Testis (tissue), 3 donors: ENCODE measurements around the gene MUS81. TPM values are rescaled to one million over a fixed set of nuclear protein-coding genes. Genes with fewer than 3 reads are reported as not detected.

Experiments
- DNase-seq: peaks from one replicate; pipeline ENCODE4 v3.0.0-alpha.2; 2019
- H3K27ac ChIP-seq, 2 donors: fragments of 200-600 bp; sonication (generic); one replicate each; pipeline ENCODE4 v1.5.1; 2019
- H3K27me3 ChIP-seq: fragments of 200-600 bp; sonication (generic); one replicate; pipeline ENCODE4 v1.5.1; 2019
- H3K36me3 ChIP-seq: fragments of 200-600 bp; sonication (generic); one replicate; pipeline ENCODE4 v1.5.1; 2017; ENCODE audit warnings: low read depth; ENCODE audit errors: missing control alignments
- H3K4me1 ChIP-seq: fragments of 200-600 bp; sonication (generic); one replicate; pipeline ENCODE4 v1.5.1; 2019
- H3K4me3 ChIP-seq, 2 donors: fragments of 200-600 bp; sonication (generic); one replicate each; pipeline ENCODE4 v1.5.1; 2017 to 2019
- H3K9me3 ChIP-seq: fragments of 200-600 bp; sonication (generic); one replicate; pipeline ENCODE4 v1.5.1; 2017
- POLR2A ChIP-seq: fragments of 450-650 bp; IDR thresholded peaks from one replicate; pipeline ENCODE4 v1.6.1; 2017; ENCODE audit warnings: antibody characterized with exemption, mild to moderate bottlenecking, moderate library complexity
- WGBS, 2 donors: methylation state at CpG; one replicate each; pipeline ENCODE4 v1.1.5; 2018; 5-methylcytosine and 5-hydroxymethylcytosine counted together
- intact Hi-C: fragments of 100-400 bp; cut with DNase I; formaldehyde crosslinking; loops from one replicate; pipeline ENCODE4 v1.15.1; 2023; ENCODE audit warnings: low total_unique reads
- polyA plus RNA-seq: library from polyadenylated mRNA; stranded (reverse); fragments of 350-450 nt; fragmentation: Illumina TruSeq; extraction: RNeasy Lipid Tissue Mini Kit (QIAGEN cat#74804); gene quantifications from one replicate; pipeline ENCODE4 v1.2.3, GENCODE V29; 2014; ENCODE audit warnings: low read depth, low replicate concordance; ENCODE audit not compliant: insufficient read depth
- total RNA-seq, 2 donors: library from RNA; depleted of rRNA; stranded (reverse); fragments of >200 nt; gene quantifications; one replicate each; pipeline ENCODE4 v1.2.3, GENCODE V29; 2016
- TF ChIP-seq, protein P1 (sequence below), 3 experiments: fragments of 450-650 bp in 2 of 3; fragments of 200-600 bp in 1 of 3; sonication (generic) in 1 of 3; IDR thresholded peaks; one replicate each; pipeline ENCODE4 v1.5.1; 2016 to 2019; ENCODE audit warnings: antibody characterized with exemption in 3 of 3, mild to moderate bottlenecking in 2 of 3, moderate library complexity in 1 of 3

The MUS81 gene
- total and polyA plus RNA-seq, 3 donors from 2014 or later: 49.9 to 74.0 (median 57.2) TPM

DNA sequence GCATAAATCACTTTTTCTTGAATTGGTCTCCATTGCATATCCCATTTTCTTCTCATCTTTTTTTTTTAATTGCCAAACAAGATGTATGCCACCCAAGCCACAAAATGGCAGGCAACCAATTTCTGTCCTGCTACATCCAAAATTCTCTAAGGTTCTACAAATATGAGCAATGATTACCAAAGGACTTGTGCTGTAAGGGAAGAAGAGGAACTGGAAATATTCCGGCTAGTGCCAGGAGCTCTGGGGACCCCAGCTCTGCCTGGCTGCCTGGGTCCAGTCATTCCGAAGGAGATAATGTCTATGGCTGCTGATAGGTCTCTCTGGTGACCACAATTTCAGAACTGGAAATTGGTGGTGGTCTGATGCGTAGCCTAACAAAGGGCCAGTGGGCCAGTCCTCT lies 43.5 kb upstream of the MUS81 start:
- no peak overlapping the region for H3K4me3 ChIP-seq
- DNase-seq: no peak
- H3K27me3 ChIP-seq: no peaks in the 10 kb centered on the region
- WGBS, 2 donors: 81 to 89% methylated on average over 3 of the region's 3 CpGs
- no peaks in the 10 kb centered on the region for H3K9me3 ChIP-seq
- peaks cover 7% of the 10 kb centered on the region for H3K4me1 ChIP-seq
- TF ChIP-seq POLR2A: no peak
- TF ChIP-seq, protein P1, sequence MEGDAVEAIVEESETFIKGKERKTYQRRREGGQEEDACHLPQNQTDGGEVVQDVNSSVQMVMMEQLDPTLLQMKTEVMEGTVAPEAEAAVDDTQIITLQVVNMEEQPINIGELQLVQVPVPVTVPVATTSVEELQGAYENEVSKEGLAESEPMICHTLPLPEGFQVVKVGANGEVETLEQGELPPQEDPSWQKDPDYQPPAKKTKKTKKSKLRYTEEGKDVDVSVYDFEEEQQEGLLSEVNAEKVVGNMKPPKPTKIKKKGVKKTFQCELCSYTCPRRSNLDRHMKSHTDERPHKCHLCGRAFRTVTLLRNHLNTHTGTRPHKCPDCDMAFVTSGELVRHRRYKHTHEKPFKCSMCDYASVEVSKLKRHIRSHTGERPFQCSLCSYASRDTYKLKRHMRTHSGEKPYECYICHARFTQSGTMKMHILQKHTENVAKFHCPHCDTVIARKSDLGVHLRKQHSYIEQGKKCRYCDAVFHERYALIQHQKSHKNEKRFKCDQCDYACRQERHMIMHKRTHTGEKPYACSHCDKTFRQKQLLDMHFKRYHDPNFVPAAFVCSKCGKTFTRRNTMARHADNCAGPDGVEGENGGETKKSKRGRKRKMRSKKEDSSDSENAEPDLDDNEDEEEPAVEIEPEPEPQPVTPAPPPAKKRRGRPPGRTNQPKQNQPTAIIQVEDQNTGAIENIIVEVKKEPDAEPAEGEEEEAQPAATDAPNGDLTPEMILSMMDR (IDR thresholded peaks at IDR 0.05): no peak
- intact Hi-C loops: loop anchor here (5.0 kb wide), 1 partner anchor 104 kb away; the partner anchor contains the start of gene KAT5
- no peaks in the 10 kb centered on the region for H3K36me3 ChIP-seq
- no peak overlapping the region for H3K27ac ChIP-seq

DNA sequence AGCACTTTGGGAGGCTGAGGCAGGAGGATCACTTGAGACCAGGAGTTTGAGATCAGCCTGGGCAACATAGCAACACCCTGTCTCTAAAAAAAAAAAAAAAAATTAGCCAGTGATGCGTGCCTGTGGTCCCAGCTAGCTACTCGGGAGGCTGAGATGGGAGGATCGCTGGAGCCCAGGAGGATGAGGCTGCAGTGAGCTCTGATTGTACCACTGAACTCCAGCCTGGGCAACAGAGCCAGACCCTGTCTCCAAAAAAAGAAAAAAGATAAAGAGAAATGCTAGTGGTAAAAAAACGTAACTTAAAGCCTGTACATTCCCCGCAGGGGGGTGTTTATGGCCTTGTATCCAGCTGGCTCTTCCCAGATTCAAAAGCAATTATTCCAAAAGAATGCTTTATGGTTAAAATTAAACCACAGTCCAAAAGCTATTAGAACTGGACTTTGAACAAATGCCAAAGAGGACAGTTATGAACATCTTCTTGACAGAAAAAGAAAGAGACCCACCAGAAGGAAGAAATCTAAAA lies 42.9 kb upstream of the MUS81 start:
- Histone ChIP-seq H3K4me3 (peak overlapping the region; percentile 67 to 76), H3K9me3 (no peaks in the 10 kb centered on the region), H3K27me3 (no peaks in the 10 kb centered on the region), H3K4me1 (peaks cover 7% of the 10 kb centered on the region), H3K27ac (peak overlapping the region; percentile 59 to 82), H3K36me3 (no peaks in the 10 kb centered on the region)
- WGBS, 2 donors: 48 to 52% methylated on average over 5 of the region's 5 CpGs
- TF ChIP-seq POLR2A: no peak
- TF ChIP-seq, protein P1 (IDR thresholded peaks at IDR 0.05): no peak
- no peak for DNase-seq
- intact Hi-C loops: loop anchor here (5.0 kb wide), 1 partner anchor 105 kb away; the partner anchor contains the start of gene KAT5

DNA sequence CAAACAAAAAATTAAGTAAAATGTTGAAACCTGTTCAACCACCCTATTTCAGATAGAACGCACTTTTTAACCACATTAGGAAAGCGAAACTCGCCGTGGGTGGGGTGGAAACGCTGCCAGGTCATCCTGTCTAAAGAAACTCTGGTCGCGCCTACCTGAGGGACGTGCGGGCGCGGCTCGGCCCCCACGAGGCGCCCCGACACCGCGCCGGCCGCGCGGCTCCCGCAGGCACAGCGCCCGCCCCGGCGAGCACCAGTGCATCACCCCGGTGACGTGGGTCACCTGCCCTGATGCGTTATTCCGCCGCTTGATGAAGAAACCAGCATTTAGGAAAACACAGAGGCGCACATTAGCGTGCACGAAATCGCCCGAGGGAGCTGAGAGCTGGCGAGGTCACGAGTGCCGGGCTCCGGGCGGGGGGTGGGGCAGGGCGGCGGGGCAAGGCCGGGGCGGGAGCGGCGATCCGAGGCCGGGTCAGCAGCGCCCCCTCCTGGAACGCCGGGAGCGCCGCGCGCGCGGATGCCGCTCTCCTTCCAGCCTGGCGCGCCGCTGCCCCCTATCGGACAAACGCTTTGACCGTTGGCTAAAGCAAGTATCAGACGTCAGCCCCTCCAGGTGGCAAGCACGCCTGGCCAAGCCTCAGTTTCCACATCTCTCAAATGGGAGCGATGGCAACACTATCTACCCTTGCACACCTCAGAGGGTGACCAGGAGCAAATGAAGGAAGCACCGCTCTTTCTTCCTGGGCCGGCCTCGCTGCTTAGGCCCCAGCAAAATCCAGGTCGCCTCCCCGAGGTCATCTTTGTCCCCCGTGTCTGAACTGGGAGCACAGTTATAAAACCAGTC lies 42.2 kb upstream of the MUS81 start:
- Histone ChIP-seq H3K4me1 (peaks cover 7% of the 10 kb centered on the region), H3K9me3 (no peaks in the 10 kb centered on the region), H3K4me3 (peak overlapping the region; percentile 67 to 76), H3K36me3 (no peaks in the 10 kb centered on the region), H3K27ac (peak overlapping the region; percentile 59 to 82), H3K27me3 (no peaks in the 10 kb centered on the region)
- 5 to 12% methylated on average over 20 to 72 of the region's 74 CpGs for WGBS, 2 donors
- TF ChIP-seq, protein P1 (IDR thresholded peaks at IDR 0.05): peak; percentile 91 to 99 (median 98)
- no peak for TF ChIP-seq POLR2A
- intact Hi-C loops: loop anchor here (5.0 kb wide), 1 partner anchor 106 kb away; the partner anchor contains the start of gene KAT5
- DNase-seq: peak; percentile 96

DNA sequence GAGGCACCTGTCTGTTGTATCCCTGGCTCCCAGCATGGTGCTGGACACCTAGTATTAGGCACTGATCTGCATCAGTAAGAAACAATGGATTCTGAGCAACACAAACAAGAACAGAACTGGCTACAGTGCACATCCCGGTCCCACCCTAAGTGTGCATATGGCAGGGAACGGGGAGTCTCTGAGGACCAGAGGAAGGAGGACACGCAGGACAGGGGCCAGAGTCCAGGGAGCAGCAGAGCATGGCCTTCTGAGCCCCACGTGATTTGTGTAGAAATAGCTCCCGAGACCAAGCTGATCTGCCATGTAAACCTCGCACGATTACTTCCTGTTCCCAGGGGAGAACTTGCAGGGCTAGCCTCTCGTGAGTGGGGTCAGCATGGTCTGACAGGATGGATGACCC lies 39.1 kb upstream of the MUS81 start:
- no peak for DNase-seq
- H3K4me3 ChIP-seq: no peak overlapping the region
- WGBS, 2 donors: 68% methylated on average over 8 of the region's 8 CpGs
- H3K27ac ChIP-seq: no peak overlapping the region
- H3K27me3 ChIP-seq: no peaks in the 10 kb centered on the region
- H3K4me1 ChIP-seq: peaks cover 7% of the 10 kb centered on the region
- no peaks in the 10 kb centered on the region for H3K9me3 ChIP-seq
- H3K36me3 ChIP-seq: no peaks in the 10 kb centered on the region
- intact Hi-C loops: no loop called here
- TF ChIP-seq, protein P1 (IDR thresholded peaks at IDR 0.05): no peak
- no peak for TF ChIP-seq POLR2A
